NCI-H128 (cell line): ENCODE results near the gene FBLN2.

Source experiments
- DNase-seq: peaks from one replicate; lab custom pipeline; 2025; ENCODE audit not compliant: unreplicated experiment; lab: John Stamatoyannopoulos, UW

The FBLN2 gene

GRCh38 chr3:13638927-13639326, 90.0 kb downstream of the FBLN2 start:
- DNase-seq = no peak

DNA sequence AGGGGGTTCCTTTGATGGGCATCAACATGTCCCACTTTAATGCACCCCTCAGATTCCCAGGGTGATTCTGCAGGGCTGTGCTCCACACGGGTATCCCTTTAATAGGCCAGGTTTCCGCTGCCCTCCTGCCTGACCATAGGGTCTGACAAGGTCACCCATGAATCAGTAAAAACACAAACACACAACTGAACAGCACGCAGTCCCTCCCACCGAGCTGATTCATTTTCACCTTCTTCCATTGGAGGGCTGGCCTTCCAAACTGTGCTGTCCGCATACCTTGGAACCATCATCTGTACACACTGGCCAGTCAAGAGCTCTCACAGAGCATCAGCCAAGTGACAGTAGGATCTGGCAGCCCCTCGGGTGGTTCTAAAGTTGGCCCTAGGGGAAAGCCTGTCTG, 93.7 kb downstream of the FBLN2 start:
- DNase-seq = no peak

DNA sequence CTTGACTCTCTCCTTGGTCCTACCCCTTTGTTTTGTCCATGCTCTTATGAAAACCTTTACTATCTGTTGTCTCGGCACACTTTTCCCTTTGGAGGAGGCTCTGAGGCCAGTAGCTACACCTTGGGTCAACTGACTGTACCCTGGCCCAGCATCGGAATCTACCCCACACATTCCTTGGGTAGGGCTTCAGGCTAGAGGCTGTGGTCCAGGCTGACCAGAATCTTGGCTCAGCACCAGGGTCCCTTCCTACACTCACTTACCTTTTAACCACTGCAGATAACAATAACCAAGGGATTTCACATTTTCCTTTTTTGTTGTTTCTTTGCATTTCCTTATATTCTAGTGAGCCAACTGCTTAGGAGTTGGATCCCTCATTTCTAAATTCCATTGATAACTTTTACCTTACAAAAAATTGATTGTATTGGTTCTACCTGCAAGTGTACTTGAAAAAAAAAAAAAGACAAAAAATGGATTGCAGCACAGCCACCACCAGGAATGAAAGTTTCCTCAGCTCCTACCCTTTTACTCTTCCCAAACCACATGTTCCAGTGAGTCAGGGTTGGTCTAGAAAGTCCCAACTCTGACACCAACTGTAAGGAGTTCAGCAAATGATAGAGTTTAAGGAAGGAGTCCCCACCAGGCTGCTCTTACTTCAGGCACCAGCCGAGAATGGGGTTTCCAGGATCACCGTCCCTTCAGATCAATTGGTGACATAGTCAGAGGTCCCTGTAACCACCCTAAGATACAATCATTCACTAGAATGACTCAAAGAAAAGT, 95.6 kb downstream of the FBLN2 start:
- DNase-seq = no peak

- no peak for DNase-seq
These were observed 97.1 kb downstream of the FBLN2 start for GRCh38 chr3:13645801-13646637.

GRCh38 chr3:13647298-13648059, 98.6 kb downstream of the FBLN2 start:
- no peak for DNase-seq

DNA sequence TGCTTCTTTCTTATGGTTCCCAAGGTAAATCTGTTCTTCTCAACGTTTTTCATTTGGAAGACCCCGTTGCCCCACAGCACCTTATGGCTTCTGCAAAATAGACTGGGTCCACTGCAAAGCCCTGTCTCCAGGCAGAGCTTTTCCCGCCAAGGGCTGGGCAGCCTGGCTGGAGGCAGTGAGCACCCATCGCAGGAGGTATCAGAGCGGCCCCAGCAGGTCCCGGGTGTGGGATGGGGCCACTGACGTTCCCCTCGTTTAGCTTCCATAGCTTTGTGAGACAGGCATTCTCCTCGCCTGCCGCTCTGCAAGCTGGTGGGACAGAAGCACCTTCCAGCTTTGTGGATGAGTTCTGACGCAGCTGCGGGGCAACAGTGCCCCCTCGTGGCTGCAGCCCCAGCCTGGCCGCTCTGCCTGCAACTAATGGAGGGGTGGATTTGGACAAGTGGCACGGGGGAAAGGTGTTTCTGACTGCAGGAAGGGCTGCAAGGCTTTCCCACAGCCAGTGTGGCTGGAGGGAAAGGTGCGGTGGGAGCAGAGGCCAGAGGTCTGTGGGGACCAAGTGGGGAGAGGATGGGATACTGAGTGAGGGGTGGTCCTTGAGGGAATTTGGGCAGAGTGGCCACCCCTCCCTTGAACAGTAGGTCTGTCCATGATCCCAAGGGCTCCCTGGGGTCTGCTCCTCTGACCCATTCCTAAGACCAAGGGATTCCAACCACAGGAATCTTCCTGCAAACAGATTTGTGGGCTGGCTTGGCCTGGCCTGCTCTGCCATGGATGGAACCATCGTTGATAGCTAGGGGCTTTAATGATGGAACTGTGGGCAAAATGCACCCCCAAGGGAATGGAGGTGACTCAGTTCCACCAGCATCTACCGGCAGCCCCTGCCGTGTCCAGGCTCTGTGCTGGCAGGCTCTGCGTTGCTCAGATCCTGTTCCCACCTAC, 99.4 kb downstream of the FBLN2 start:
- peak; percentile 49 for DNase-seq

DNA sequence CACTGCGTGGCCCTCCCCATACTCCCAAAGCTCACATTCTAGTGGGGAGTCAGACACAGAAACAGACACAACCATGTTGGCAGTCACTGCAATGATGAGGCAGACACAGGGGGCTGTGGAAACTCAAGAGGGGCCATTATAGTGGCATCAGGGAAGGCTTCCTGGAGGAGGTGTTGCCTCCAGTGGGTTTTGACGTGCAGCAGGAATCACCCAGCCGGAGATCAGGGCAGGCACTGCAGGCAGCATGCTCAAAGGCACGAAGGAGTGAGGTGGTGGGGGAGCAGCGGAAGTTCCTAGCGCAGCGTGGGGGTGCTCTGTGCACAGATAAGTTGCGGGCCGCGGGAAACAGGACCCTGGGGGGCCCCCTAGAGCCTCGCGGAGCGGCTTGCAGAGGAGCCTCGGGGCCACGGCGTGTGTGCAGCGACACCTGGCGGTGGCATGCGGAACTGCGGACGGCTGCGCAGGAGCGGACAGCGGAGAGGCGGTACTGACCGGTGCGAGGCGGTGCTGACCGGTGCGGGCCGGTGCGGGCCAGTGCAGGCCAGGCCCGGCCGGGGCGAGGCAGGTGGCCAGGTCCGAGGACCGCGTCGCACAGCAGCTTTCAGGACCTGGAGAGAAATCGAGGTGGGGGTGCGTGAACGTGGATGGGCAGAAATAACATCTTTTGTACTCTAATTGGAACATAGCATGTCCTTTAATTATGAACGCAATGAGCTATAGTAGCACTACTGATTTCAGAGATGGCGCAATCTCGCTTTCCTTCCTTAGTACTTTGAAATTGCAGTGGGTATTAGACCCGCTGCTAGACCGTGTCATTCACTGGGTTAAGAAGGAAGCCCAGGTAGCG, 101.5 kb downstream of the FBLN2 start:
- no peak for DNase-seq

GRCh38 chr3:13651057-13651400, 102.1 kb downstream of the FBLN2 start:
- DNase-seq = no peak

DNA sequence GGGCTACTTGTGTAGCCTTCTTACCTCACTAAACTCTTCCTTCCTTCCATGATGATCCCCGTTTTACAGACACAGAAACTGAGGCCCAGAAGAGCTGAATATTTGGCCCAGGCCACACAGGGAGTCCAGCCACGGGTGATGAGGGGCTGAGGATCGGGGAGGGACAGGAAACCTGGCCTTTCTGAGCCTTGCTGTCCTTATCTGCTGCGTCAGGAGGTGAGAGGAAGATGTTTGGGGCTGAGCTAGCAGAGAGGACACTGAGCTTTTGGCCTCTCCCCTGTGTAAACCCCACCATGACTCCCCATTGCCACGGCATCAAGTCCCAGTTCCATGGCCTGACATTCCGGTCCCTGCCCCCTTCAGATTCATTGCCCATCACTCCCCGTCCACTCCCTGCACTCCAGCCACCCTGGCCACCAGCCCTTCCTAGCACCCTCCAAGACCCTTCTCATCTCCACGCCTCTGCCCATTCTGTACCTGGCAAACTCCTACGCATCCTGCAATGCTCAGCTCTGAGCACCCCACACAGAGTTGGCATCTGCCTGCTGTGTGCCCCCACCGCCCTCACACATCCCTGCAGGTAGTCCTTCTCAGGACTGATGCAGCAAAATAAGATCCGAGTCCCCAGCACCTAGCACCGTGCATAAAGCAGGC, 103.0 kb downstream of the FBLN2 start:
- DNase-seq = no peak

DNA sequence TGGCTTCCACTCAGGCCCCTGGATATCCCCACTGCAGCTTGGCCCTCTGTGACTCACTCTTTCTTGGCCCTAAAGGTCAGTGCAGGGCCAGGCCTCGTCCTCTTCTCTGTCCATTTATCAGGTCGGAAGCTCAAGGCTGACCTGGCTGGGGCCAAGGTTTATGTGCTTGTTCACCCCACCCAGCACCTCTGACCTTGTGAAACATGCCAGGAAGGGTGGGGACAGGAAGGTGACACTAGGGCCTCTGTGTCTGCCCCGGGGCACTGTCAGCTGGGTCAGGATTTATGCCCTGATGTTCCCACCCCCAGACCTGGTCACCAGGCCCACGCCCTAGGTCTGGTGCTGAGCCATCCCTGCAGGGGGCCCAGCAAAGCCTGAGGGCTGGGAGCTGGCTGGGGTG, 103.8 kb downstream of the FBLN2 start:
- no peak for DNase-seq

DNA sequence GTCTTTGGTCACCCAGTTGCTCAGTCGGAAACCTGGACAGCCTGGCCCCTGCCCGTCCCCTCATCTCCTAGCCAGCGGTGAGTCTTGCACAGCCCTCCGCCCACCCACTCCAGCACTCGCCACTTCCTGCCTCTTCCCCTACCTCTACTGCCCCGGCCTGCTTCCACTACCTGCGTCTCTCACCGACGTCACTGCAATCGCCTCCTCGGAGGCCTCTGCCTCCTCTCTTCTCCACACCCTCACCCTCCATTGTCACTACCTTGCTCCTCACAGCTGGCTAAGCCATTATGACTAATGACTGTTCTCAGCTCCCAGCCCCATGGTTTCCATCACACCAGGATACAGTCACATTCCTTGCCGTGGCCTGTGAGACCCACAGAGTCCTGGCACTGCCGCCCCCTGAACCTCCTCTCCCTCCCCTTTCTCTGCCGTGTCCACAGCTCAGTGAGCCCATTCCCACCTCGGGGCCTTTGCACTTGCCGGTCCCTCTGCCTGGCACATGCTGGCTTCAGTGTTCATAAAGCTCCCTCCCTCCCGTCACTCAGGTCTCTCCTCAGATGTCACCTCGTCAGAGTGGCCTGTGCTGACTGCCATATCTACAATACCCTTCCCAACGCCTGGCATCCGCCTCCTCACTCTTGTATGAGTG, 104.8 kb downstream of the FBLN2 start:
- no peak for DNase-seq

- DNase-seq = no peak
These were observed 105.6 kb downstream of the FBLN2 start for GRCh38 chr3:13654330-13655060.

GRCh38 chr3:13655061-13655913, 106.4 kb downstream of the FBLN2 start:
- DNase-seq = no peak

- no peak for DNase-seq
These were observed 107.8 kb downstream of the FBLN2 start for GRCh38 chr3:13656584-13657301.

DNA sequence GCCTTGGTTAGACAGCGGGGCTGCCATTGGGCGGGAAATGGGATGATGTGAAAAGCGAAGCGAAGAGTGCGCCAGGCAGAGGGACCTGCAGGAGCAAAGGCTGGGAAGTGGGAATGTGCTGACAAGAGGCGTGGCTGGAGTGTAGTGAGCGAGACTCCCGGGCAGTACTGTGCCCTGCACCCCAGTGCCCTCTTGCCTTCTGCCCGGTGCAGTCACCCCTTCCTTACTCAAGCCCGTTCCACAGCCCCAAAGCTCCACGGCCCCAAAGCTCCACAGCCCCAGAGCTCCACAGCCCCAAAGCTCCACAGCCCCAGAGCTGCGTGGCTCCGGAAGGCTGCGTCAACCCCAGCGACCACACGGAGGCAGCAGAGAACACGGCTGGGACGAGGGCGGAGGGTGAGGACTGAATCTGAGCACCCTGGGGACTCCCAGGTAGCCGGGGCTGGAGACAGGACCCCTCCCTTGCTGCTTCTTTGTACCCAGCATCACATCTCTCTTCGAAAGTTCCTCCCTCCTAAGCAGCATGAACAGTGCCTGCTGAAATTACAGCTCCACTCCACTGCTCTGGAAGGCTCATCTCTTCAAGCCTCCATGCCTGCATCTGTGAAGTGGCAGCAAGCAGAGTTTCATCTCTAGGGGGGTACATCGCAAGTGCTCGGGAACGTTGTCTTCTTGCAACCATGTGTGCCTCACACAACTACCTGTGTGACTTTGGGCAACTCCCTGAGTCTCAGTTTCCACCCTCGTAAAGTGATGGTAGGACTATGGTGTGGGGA, 108.9 kb downstream of the FBLN2 start:
- DNase-seq = no peak

DNA sequence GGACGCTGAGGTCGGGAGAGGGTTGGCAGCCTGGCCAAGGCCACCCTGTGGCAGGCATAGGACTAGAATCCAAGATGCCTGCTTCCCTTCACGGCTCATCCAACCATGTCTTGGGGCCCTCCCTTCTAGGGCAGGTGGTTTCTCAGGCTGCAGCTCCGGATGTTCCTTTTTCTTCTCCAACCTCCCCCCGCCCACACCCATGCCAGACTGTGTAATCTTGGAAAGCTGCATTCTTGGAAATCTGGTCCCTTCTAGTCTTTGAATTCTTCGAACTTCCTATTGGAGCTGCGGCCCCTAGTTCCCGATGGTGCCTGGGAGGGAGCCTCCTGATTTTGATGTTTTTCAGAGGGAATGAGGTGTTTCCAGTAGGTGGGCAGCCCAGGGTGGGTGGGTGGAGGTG, 109.8 kb downstream of the FBLN2 start:
- DNase-seq = no peak
